Measurements from ENCODE around the gene TSHR.

- TF ChIP-seq CTCF (IDR thresholded peaks at IDR 0.05) (no peak), POLR2A (IDR thresholded peaks at IDR 0.05) (no peak)
Measured at GRCh38 chr14:80965037-80965436, 9.6 kb downstream of the TSHR start.
